ENCODE results near the gene RRP36.

GRCh38 chr6:43032326-43032725 is 10.9 kb downstream of the RRP36 start:
- TF ChIP-seq CTCF (conservative IDR thresholded peaks at IDR 0.05; ENCODE audit: low read length): no peak
- TF ChIP-seq EZH2phosphoT487 (IDR thresholded peaks at IDR 0.05; ENCODE audit: borderline replicate concordance): no peak

Measured in Loucy (cell line).